ENCODE results near the gene NDRG2.
"Not testable (repeated sequence)": the region's sequence is repeated elsewhere in the genome, so short reads cannot be mapped to it uniquely, and the experiment has no call there.

Gene NDRG2

DNA sequence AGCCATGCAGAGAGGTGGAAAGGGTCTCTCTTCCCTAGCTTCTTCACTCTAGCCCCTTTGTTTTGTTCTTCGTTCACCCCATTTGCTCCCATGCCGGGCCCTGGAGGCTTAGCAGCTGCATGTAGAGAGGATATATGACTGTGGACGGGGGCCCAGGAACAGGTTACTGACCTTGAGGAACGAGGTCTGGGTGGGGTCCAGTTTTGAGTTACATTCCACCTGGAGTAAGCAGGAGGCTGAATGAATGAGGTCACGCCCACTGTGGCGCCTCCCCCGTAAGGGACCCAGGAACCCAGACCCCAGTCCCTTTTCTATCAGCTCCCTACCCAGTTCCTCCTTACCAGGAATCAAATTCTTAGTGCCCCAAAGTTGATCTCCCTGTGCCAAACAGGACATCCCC lies 6.6 kb downstream of the NDRG2 start:
- H3K27ac ChIP-seq (ENCODE audit: low read depth, low read length): no peak overlapping the region
- H3K36me3 ChIP-seq (ENCODE audit: insufficient read depth, low read length): no peaks in the 10 kb centered on the region; the same call in 1 of the 2 replicates
- H3K9ac ChIP-seq (ENCODE audit: low read depth, low read length): no peak overlapping the region
- H3K27me3 ChIP-seq (ENCODE audit: insufficient read depth, low read length): peaks cover 14% of the 10 kb centered on the region
- no peaks in the 10 kb centered on the region for H3K9me3 ChIP-seq (ENCODE audit: insufficient read depth, low read depth, low read length)
- WGBS: 84% methylated on average over 7 of the region's 7 CpGs
- peaks cover 9% of the 10 kb centered on the region; the same call in 1 of the 2 replicates for H3K4me1 ChIP-seq (ENCODE audit: insufficient read depth, low read length)
- no peak overlapping the region for H3K4me3 ChIP-seq (ENCODE audit: low read length)

DNA sequence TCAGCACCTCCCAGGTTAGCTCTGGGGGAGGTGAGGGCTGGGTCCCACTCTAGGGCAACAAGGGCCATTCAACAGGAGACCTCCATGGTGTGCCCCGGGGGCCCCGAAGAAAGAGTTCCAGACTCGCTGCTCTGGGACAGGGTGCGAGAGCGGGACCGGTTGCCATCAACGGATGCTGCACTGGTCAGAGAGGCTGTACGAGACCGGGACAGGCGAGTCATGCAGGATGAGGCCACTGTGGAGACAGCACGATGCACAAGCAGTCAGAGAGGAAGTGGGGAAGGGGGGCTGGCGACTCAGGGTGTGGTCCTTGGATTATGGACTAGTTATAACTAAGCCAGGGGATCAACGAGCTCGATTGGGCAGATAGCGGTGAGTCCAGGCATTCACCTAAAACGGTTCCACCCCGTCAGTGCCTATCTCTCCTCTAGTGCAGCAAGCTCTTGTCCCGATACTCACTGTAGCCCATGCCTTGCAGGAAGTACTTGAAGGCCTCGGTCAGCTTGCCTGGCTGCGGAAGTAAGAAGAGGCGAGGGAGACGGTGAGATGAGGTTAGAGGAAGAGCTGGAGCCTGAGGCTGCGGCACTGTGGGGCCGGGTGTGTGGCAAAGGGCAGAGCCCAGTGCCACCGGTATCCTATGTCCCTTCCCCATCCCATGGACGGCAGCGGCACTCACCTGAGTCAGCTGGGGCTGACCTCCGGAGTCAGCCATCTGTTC lies 7.2 kb downstream of the NDRG2 start:
- Histone ChIP-seq H3K27ac (ENCODE audit: low read depth, low read length) (no peak overlapping the region), H3K4me3 (ENCODE audit: low read length) (no peak overlapping the region), H3K4me1 (ENCODE audit: insufficient read depth, low read length) (peaks cover 4% of the 10 kb centered on the region; the same call in 1 of the 2 replicates), H3K36me3 (ENCODE audit: insufficient read depth, low read length) (no peaks in the 10 kb centered on the region; the same call in 1 of the 2 replicates), H3K9me3 (ENCODE audit: insufficient read depth, low read depth, low read length) (no peaks in the 10 kb centered on the region), H3K27me3 (ENCODE audit: insufficient read depth, low read length) (peaks cover 10% of the 10 kb centered on the region), H3K9ac (ENCODE audit: low read depth, low read length) (no peak overlapping the region)
- WGBS: 88% methylated on average over 28 of the region's 28 CpGs

DNA sequence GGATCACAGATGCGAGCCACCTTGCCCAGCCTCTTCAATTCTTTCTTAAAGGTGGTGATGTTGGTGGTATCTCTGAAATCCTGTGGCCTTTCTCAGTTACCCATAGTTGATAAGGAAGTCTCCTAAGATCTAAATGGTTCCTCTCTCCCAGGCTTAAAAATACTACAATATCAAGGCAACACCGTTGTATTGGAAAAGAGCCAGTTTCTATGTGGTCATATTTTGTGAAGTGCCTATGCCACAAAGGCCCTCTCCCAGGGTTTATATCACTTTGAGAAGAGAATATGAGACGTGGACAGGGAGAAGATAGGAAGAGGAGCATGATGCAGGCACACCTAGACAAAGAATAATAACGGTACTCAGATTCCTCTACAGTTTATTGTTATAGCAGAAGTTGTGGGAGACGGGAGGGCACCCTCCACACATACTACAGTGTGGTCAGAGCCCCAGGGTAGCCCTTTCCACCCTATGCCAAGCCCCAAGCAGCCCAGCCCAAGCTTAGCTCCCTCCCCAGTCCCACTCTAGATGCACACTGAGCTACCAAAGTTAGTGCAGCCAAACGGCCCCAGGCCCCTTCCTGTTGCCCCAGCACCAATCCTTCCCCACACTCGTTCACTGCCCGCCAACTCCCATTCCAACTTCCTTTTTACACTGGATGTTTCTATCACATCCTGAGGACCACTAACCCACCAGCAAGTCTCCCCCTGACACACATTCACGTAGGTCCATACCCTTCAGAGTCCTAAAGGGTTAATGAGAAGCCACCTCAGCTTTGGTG lies 8.3 kb downstream of the NDRG2 start:
- no peak overlapping the region for H3K27ac ChIP-seq (ENCODE audit: low read depth, low read length)
- H3K4me3 ChIP-seq (ENCODE audit: low read length): no peak overlapping the region
- H3K9ac ChIP-seq (ENCODE audit: low read depth, low read length): no peak overlapping the region
- WGBS: 87% methylated on average over 9 of the region's 9 CpGs
- 0 out of 2 replicates have a peak, but pooled peaks cover 3% of the 10 kb centered on the region for H3K27me3 ChIP-seq (ENCODE audit: insufficient read depth, low read length)
- no peaks in the 10 kb centered on the region; the same call in 1 of the 2 replicates for H3K36me3 ChIP-seq (ENCODE audit: insufficient read depth, low read length)
- no peaks in the 10 kb centered on the region for H3K9me3 ChIP-seq (ENCODE audit: insufficient read depth, low read depth, low read length)
- peaks cover 4% of the 10 kb centered on the region; the same call in 1 of the 2 replicates for H3K4me1 ChIP-seq (ENCODE audit: insufficient read depth, low read length)

DNA sequence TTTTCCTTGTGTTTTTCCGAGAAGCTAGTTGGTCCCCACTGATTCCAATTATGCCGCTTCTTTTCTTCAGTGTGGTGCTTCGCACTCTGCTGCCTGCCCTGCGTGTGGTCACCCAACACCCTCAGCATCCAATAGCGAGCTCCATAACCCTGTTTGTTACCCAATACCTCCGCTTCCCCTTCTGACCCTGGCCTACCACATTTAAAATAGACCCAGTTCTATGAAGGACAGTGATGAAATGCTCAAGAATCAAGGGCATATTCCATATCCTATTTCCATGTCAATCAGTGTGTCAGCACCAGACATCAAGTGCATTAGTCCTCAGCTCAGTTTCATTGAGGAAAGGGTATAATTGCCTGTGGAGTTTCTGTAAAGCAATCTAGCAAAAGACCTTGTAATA lies 9.5 kb downstream of the NDRG2 start:
- Histone ChIP-seq H3K4me1 (ENCODE audit: insufficient read depth, low read length) (peaks cover 4% of the 10 kb centered on the region; the same call in 1 of the 2 replicates), H3K27ac (ENCODE audit: low read depth, low read length) (no peak overlapping the region), H3K9ac (ENCODE audit: low read depth, low read length) (no peak overlapping the region), H3K9me3 (ENCODE audit: insufficient read depth, low read depth, low read length) (no peaks in the 10 kb centered on the region), H3K4me3 (ENCODE audit: low read length) (no peak overlapping the region), H3K27me3 (ENCODE audit: insufficient read depth, low read length) (0 out of 2 replicates have a peak, but pooled peaks cover 3% of the 10 kb centered on the region), H3K36me3 (ENCODE audit: insufficient read depth, low read length) (no peaks in the 10 kb centered on the region; the same call in 1 of the 2 replicates)
- 86% methylated on average over 6 of the region's 6 CpGs for WGBS

DNA sequence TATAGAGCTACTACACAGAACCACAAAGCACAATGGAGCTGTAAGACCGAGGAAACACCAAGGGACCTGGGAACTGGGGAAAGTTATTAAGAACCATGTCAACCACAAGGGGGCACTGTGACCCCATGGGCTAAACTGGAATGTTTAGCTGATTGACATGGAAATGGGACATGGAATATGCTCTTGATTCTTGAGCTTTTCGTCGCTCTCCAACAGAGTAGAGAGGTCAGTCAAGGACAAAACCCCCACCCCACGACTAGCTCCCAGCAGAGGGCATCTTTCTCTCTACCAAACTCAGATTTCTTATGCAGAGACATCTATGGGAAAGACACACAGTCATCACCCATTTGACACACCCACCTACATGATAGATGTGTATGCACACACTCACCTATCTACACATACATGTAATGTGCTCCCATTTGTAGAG lies 10.1 kb downstream of the NDRG2 start:
- Histone ChIP-seq H3K9ac (ENCODE audit: low read depth, low read length) (no peak overlapping the region), H3K4me3 (ENCODE audit: low read length) (no peak overlapping the region), H3K4me1 (ENCODE audit: insufficient read depth, low read length) (peaks cover 4% of the 10 kb centered on the region; the same call in 1 of the 2 replicates), H3K27ac (ENCODE audit: low read depth, low read length) (no peak overlapping the region), H3K9me3 (ENCODE audit: insufficient read depth, low read depth, low read length) (no peaks in the 10 kb centered on the region), H3K27me3 (ENCODE audit: insufficient read depth, low read length) (0 out of 2 replicates have a peak, but pooled peaks cover 3% of the 10 kb centered on the region), H3K36me3 (ENCODE audit: insufficient read depth, low read length) (no peaks in the 10 kb centered on the region; the same call in 1 of the 2 replicates)
- WGBS: 2% methylated on average over 4 of the region's 4 CpGs

DNA sequence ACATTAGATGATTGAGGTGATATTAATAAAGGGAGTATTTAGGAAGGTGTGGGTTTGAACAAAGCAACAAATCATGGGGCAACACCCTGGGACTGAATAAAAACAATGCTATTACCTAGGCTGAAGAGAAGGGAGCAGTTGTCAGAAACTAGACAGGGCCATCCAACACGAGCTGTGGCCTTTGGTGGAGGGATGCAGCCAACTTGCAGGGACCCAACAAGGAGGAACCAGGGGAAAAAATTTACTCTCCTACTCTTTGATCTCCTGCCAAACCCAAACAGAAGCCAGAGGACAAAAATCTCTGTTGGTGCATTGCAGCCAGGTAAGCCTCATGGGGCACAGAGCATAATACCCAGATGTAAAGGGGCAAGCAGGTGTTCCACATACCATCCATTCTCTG lies 13.7 kb downstream of the NDRG2 start:
- H3K27me3 ChIP-seq (ENCODE audit: insufficient read depth, low read length): 0 out of 2 replicates have a peak, but pooled peaks cover 3% of the 10 kb centered on the region
- H3K9ac ChIP-seq (ENCODE audit: low read depth, low read length): no peak overlapping the region
- H3K9me3 ChIP-seq (ENCODE audit: insufficient read depth, low read depth, low read length): no peaks in the 10 kb centered on the region
- no peak overlapping the region for H3K27ac ChIP-seq (ENCODE audit: low read depth, low read length)
- H3K36me3 ChIP-seq (ENCODE audit: insufficient read depth, low read length): no peaks in the 10 kb centered on the region
- WGBS: 71% methylated on average over 1 of the region's 1 CpG
- no peak overlapping the region for H3K4me3 ChIP-seq (ENCODE audit: low read length)
- H3K4me1 ChIP-seq (ENCODE audit: insufficient read depth, low read length): peaks cover 9% of the 10 kb centered on the region

DNA sequence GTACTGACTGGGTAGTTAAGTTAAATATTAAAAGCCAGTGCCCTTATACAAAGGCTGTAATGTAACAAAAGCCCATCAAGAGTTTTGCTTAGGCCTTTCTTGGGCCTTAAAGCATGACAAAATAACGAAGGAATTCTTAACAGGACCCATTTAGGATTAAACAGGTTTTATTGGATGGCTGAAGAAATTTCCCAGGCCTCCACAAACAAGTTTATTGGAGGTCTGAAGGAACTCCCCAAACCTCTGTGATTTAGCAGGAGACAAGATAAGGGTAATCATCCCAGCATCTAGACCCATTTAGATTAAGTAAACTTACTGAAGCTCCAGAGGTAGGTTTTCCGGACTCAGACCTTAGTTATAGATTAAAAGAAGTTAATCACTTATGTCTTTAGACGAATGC lies 15.1 kb downstream of the NDRG2 start:
- H3K4me3 ChIP-seq (ENCODE audit: low read length); H3K27ac ChIP-seq (ENCODE audit: low read depth, low read length); H3K36me3 ChIP-seq (ENCODE audit: insufficient read depth, low read length); H3K9me3 ChIP-seq (ENCODE audit: insufficient read depth, low read depth, low read length); H3K9ac ChIP-seq (ENCODE audit: low read depth, low read length); H3K27me3 ChIP-seq (ENCODE audit: insufficient read depth, low read length); H3K4me1 ChIP-seq (ENCODE audit: insufficient read depth, low read length): not testable (repeated sequence)
- whole genome bisulfite sequencing: 83% methylated on average over 1 of the region's 3 CpGs

DNA sequence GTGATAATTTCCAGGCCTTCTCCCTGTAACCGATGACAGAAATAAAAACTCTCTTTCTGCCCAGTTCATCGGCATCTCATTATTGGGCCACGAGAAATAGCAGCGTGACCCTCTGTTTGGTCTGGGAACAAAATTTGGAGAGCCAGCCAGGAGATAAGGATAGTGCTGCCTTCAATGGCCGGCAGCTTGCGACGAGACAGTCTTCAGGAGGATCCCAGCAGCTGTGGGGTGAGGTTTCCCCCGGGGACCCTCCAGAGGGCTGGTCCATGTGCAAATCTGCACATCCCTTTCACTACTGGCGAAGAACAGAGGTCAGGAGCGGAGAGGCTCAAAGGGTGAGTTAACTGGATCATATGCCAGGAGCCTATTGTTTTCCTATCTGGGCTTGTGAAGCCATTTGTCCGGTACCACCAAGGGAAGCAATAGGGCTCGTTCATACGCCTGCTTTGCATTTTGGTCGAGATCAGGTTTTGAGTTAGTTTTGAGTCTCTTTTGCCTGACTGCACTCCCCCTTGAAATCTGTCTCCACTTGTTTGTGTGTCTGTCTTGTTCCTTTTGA lies 21.0 kb downstream of the NDRG2 start:
- Histone ChIP-seq H3K27me3 (ENCODE audit: insufficient read depth, low read length) (no peaks in the 10 kb centered on the region), H3K27ac (ENCODE audit: low read depth, low read length) (no peak overlapping the region), H3K36me3 (ENCODE audit: insufficient read depth, low read length) (no peaks in the 10 kb centered on the region), H3K9ac (ENCODE audit: low read depth, low read length) (no peak overlapping the region), H3K4me3 (ENCODE audit: low read length) (no peak overlapping the region), H3K4me1 (ENCODE audit: insufficient read depth, low read length) (peaks cover 1% of the 10 kb centered on the region), H3K9me3 (ENCODE audit: insufficient read depth, low read depth, low read length) (no peaks in the 10 kb centered on the region)
- WGBS: 93% methylated on average over 14 of the region's 14 CpGs

DNA sequence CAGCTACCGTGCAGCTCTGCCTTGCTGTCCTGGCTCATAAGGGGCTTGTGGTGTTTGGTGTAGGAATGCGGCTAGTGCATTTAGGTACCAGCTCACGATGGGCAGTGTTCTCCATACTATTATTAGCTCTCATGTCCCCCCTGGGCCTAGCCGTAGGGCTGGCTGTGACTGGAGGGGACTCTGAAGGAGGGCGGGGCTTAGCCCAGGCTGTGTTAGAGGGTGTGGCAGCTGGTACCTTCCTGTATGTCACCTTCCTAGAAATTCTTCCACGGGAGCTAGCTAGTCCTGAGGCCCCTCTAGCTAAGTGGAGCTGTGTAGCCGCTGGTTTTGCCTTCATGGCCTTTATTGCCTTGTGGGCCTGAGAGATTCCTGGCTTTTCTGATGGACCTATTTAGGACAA lies 23.6 kb downstream of the NDRG2 start:
- no peak overlapping the region for H3K9ac ChIP-seq (ENCODE audit: low read depth, low read length)

DNA sequence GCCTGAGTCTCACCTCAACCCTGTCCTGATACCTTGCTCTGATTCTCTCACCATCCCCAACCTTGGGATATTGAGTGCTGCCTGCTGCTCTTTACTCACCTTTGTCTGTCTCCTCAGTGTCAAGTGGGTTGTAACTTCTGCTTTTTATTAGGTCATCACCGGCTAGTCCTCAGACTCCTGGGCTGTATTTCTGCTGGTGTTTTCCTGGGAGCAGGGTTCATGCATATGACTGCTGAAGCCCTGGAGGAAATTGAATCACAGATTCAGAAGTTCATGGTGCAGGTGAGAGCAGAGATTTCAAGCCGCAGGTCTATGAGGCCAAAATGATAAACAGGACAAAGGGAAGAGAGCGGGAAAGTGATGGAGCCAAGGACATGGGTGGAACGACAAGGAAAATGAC lies 25.3 kb downstream of the NDRG2 start:
- Histone ChIP-seq H3K4me3 (ENCODE audit: low read length) (no peak overlapping the region), H3K4me1 (ENCODE audit: insufficient read depth, low read length) (peaks cover 10% of the 10 kb centered on the region), H3K27ac (ENCODE audit: low read depth, low read length) (no peak overlapping the region), H3K36me3 (ENCODE audit: insufficient read depth, low read length) (peaks cover 31% of the 10 kb centered on the region), H3K27me3 (ENCODE audit: insufficient read depth, low read length) (no peaks in the 10 kb centered on the region), H3K9ac (ENCODE audit: low read depth, low read length) (no peak overlapping the region), H3K9me3 (ENCODE audit: insufficient read depth, low read depth, low read length) (no peaks in the 10 kb centered on the region)
- 90% methylated on average over 4 of the region's 4 CpGs for WGBS

More for the DNA sequence above, 23.6 kb downstream of the NDRG2 start:
- Histone ChIP-seq H3K36me3 (ENCODE audit: insufficient read depth, low read length) (peaks cover 15% of the 10 kb centered on the region), H3K4me3 (ENCODE audit: low read length) (no peak overlapping the region), H3K27ac (ENCODE audit: low read depth, low read length) (no peak overlapping the region), H3K4me1 (ENCODE audit: insufficient read depth, low read length) (peaks cover 10% of the 10 kb centered on the region), H3K27me3 (ENCODE audit: insufficient read depth, low read length) (no peaks in the 10 kb centered on the region), H3K9me3 (ENCODE audit: insufficient read depth, low read depth, low read length) (no peaks in the 10 kb centered on the region)
- WGBS: 82% methylated on average over 5 of the region's 7 CpGs
